HEK293T (cell line): ENCODE data around the gene PLPP4.

Experiments used
- CTCF ChIA-PET: fragments of 350-600 bp; formaldehyde crosslinking; extraction: SDS; loops from one replicate; lab custom pipeline; 2021; ENCODE audit warnings: antibody characterized with exemption, inconsistent platforms; lab: Yijun Ruan, JAX
- POLR2A ChIA-PET: fragments of 350-600 bp; formaldehyde crosslinking; extraction: SDS; loops from one replicate; lab custom pipeline; 2020; ENCODE audit warnings: antibody characterized with exemption, inconsistent platforms; lab: Yijun Ruan, JAX
- DNase-seq: peaks from one replicate; pipeline ENCODE4 v3.0.0; 2012; ENCODE audit warnings: mixed read lengths; ENCODE audit errors: extremely low spot score
- ARNT ChIP-seq: fragments of 450-650 bp; IDR thresholded peaks from 2 replicates; pipeline ENCODE4 v1.6.1; 2017; ENCODE audit warnings: mild to moderate bottlenecking
- BHLHE40 ChIP-seq: fragments of 450-650 bp; IDR thresholded peaks from 2 replicates; pipeline ENCODE4 v1.6.1; 2016; ENCODE audit warnings: mild to moderate bottlenecking, moderate library complexity, borderline replicate concordance
- CTBP1 ChIP-seq: fragments of 450-650 bp; IDR thresholded peaks from 2 replicates; pipeline ENCODE4 v1.6.1; 2016; ENCODE audit warnings: borderline replicate concordance
- ELF4 ChIP-seq: fragments of 450-650 bp; IDR thresholded peaks from 2 replicates; pipeline ENCODE4 v1.6.1; 2017; ENCODE audit warnings: antibody characterized with exemption
- FOXA1 ChIP-seq: fragments of 450-650 bp; IDR thresholded peaks from 2 replicates; pipeline ENCODE4 v1.6.1; 2016; ENCODE audit warnings: mild to moderate bottlenecking
- FOXK2 ChIP-seq: fragments of 450-650 bp; IDR thresholded peaks from 2 replicates; pipeline ENCODE4 v1.6.1; 2016; ENCODE audit warnings: mild to moderate bottlenecking
- FOXM1 ChIP-seq: fragments of 450-650 bp; IDR thresholded peaks from 2 replicates; pipeline ENCODE4 v1.6.1; 2017; ENCODE audit warnings: mild to moderate bottlenecking, borderline replicate concordance
- HDGF ChIP-seq: fragments of 450-650 bp; IDR thresholded peaks from 2 replicates; pipeline ENCODE4 v1.6.1; 2017; ENCODE audit warnings: antibody characterized with exemption, borderline replicate concordance
- L3MBTL2 ChIP-seq: fragments of 450-650 bp; conservative IDR thresholded peaks from 2 replicates; pipeline ENCODE4 v1.6.1; 2016; ENCODE audit warnings: mild to moderate bottlenecking
- LEF1 ChIP-seq: fragments of 450-650 bp; IDR thresholded peaks from 2 replicates; pipeline ENCODE4 v1.6.1; 2017; ENCODE audit warnings: mild to moderate bottlenecking, borderline replicate concordance
- NFRKB ChIP-seq: fragments of 450-650 bp; IDR thresholded peaks from 2 replicates; pipeline ENCODE4 v1.6.1; 2016; ENCODE audit warnings: mild to moderate bottlenecking, moderate library complexity
- PKNOX1 ChIP-seq: fragments of 450-650 bp; IDR thresholded peaks from 2 replicates; pipeline ENCODE4 v1.6.1; 2016
- SP1 ChIP-seq: fragments of 450-650 bp; IDR thresholded peaks from 2 replicates; pipeline ENCODE4 v1.6.1; 2017
- SUZ12 ChIP-seq: fragments of 450-650 bp; IDR thresholded peaks from 2 replicates; pipeline ENCODE4 v1.6.1; 2016; ENCODE audit warnings: mild to moderate bottlenecking
- TARDBP ChIP-seq: fragments of 450-650 bp; IDR thresholded peaks from 2 replicates; pipeline ENCODE4 v1.6.1; 2016
- ZNF384 ChIP-seq: fragments of 450-650 bp; IDR thresholded peaks from 2 replicates; pipeline ENCODE4 v1.6.1; 2016

Gene PLPP4

GRCh38 chr10:120505056-120505455 lies 48.0 kb downstream of the PLPP4 start:
- ChIA-PET POLR2A (no interaction called here), CTCF (no interaction called here)
- TF ChIP-seq SP1 (no peak), LEF1 (no peak), ELF4 (no peak), BHLHE40 (no peak), FOXM1 (no peak), HDGF (no peak), L3MBTL2 (no peak)
- DNase-seq = no peak

- DNase-seq = no peak
- ChIA-PET CTCF (no interaction called here), POLR2A (no interaction called here)
- TF ChIP-seq TARDBP (no peak), FOXK2 (no peak), ZNF384 (no peak), HDGF (no peak), BHLHE40 (no peak), PKNOX1 (no peak), SUZ12 (no peak), LEF1 (no peak)
These were observed 48.8 kb downstream of the PLPP4 start for GRCh38 chr10:120505866-120506265.

GRCh38 chr10:120506674-120507073 lies 49.6 kb downstream of the PLPP4 start:
- no peak for TF ChIP-seq L3MBTL2
- no peak for TF ChIP-seq PKNOX1
- TF ChIP-seq FOXA1 = no peak
- TF ChIP-seq SUZ12 = no peak
- no peak for TF ChIP-seq CTBP1
- CTCF ChIA-PET = no interaction called here
- DNase-seq = no peak

GRCh38 chr10:120507175-120507574 lies 50.1 kb downstream of the PLPP4 start:
- POLR2A ChIA-PET = no interaction called here
- CTCF ChIA-PET = no interaction called here
- DNase-seq = no peak
- no peak for TF ChIP-seq FOXK2
- TF ChIP-seq ZNF384 = no peak
- TF ChIP-seq CTBP1 = no peak
- TF ChIP-seq FOXA1 = no peak
- no peak for TF ChIP-seq TARDBP
- no peak for TF ChIP-seq BHLHE40
- no peak for TF ChIP-seq SUZ12
- no peak for TF ChIP-seq PKNOX1
- no peak for TF ChIP-seq ARNT
- TF ChIP-seq LEF1 = no peak
- TF ChIP-seq NFRKB = no peak
- no peak for TF ChIP-seq SP1

More at GRCh38 chr10:120506674-120507073, 49.6 kb downstream of the PLPP4 start:
- POLR2A ChIA-PET = no interaction called here

GRCh38 chr10:120507651-120508050 lies 50.6 kb downstream of the PLPP4 start:
- CTCF ChIA-PET = no interaction called here
- POLR2A ChIA-PET = no interaction called here
- TF ChIP-seq BHLHE40 (no peak), TARDBP (no peak), FOXM1 (no peak), SUZ12 (no peak), CTBP1 (no peak), ARNT (no peak), SP1 (no peak), FOXA1 (no peak)
- DNase-seq = no peak

GRCh38 chr10:120508393-120508792 lies 51.4 kb downstream of the PLPP4 start:
- ChIA-PET CTCF (no interaction called here), POLR2A (no interaction called here)
- TF ChIP-seq HDGF = no peak
- TF ChIP-seq CTBP1 = no peak
- no peak for TF ChIP-seq FOXM1
- no peak for TF ChIP-seq SUZ12
- no peak for TF ChIP-seq ELF4
- TF ChIP-seq LEF1 = no peak
- no peak for TF ChIP-seq NFRKB
- no peak for DNase-seq

- no peak for TF ChIP-seq NFRKB
- TF ChIP-seq FOXA1 = no peak
- no peak for TF ChIP-seq ELF4
- no peak for TF ChIP-seq FOXK2
- TF ChIP-seq CTBP1 = no peak
- no peak for TF ChIP-seq TARDBP
- TF ChIP-seq SP1 = no peak
- TF ChIP-seq HDGF = no peak
- no peak for TF ChIP-seq FOXM1
- TF ChIP-seq BHLHE40 = no peak
- TF ChIP-seq SUZ12 = no peak
- no peak for TF ChIP-seq ARNT
- no peak for TF ChIP-seq LEF1
- TF ChIP-seq PKNOX1 = no peak
- no peak for TF ChIP-seq L3MBTL2
- no peak for TF ChIP-seq ZNF384
- no peak for DNase-seq
- POLR2A ChIA-PET = no interaction called here
- CTCF ChIA-PET = no interaction called here
These were observed 51.9 kb downstream of the PLPP4 start for GRCh38 chr10:120508966-120509365.
